ENCODE data around the gene TMEM11.

DNA sequence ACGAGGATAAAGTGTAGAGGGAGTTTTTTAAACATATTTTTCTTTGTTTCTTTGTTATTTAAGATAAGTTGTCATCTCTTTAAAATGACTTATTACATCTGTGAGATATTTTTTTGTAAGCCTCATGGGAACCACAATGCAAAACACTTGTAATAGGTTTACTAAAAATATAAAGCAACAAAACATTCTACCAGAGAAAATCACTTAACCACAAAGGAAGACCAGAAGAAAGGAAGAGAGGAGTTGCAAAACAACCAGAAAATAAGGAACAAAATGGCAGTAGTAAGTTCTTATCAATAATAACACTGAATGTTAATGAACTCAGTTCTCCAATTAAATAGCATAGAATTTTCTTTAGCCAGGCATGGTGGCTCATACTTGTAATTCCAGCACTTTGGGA, 64.3 kb downstream of the TMEM11 start:
- TF ChIP-seq, protein P1, sequence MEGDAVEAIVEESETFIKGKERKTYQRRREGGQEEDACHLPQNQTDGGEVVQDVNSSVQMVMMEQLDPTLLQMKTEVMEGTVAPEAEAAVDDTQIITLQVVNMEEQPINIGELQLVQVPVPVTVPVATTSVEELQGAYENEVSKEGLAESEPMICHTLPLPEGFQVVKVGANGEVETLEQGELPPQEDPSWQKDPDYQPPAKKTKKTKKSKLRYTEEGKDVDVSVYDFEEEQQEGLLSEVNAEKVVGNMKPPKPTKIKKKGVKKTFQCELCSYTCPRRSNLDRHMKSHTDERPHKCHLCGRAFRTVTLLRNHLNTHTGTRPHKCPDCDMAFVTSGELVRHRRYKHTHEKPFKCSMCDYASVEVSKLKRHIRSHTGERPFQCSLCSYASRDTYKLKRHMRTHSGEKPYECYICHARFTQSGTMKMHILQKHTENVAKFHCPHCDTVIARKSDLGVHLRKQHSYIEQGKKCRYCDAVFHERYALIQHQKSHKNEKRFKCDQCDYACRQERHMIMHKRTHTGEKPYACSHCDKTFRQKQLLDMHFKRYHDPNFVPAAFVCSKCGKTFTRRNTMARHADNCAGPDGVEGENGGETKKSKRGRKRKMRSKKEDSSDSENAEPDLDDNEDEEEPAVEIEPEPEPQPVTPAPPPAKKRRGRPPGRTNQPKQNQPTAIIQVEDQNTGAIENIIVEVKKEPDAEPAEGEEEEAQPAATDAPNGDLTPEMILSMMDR (optimal IDR thresholded peaks at IDR 0.05 in 1 of 3, IDR thresholded peaks at IDR 0.05 in 1 of 3, conservative IDR thresholded peaks at IDR 0.05 in 1 of 3; ENCODE audit: extremely low read depth in 1 of 3, insufficient read depth in 2 of 3, low read length in 3 of 3): no peak
- TF ChIP-seq EZH2 (IDR thresholded peaks at IDR 0.05; ENCODE audit: low read length): no peak

Data from keratinocyte (primary cell).